Measurements from ENCODE around the gene PDE4D. TPM values are rescaled to one million over a fixed set of nuclear protein-coding genes. Genes with fewer than 3 reads are reported as not detected.

Gene PDE4D
- total and polyA plus RNA-seq, 12 donors: 1.2 to 18.9 (median 2.1) TPM

DNA sequence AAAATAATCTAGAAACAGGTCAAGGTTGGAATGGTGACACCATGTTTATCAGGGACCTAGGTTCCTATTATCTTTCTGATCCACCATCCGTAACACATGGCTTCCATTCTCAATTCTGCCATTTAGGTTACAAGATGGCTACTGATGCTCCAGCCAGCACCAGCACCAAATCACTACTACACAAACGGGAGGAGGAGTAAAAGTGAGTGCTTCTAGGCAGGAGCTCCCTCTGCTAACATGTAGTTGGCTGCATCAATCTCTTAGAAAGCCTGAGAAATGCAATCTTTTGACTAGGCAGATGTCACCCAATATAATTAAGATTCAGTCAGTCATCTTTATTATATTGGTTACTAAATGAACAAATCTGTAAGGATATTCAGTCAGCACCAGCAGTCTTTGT, 794.8 kb downstream of the PDE4D start:
- WGBS, 4 donors: 61 to 83% (median 80%) methylated on average over 2 of the region's 2 CpGs
- H3K36me3 ChIP-seq (replicated peaks in 1 of 2): no peaks in the 10 kb centered on the region
- no peaks in the 10 kb centered on the region for H3K4me1 ChIP-seq (replicated peaks in 1 of 2)
- intact Hi-C loops (cut with DNase I): no loop called here
- H3K27ac ChIP-seq: no peak overlapping the region
- H3K27me3 ChIP-seq: no peaks in the 10 kb centered on the region
- no peak overlapping the region for H3K4me3 ChIP-seq
- no peaks in the 10 kb centered on the region for H3K9me3 ChIP-seq (replicated peaks in 1 of 3)
- no peak for TF ChIP-seq POLR2A (IDR thresholded peaks at IDR 0.05)
- TF ChIP-seq, protein P1, sequence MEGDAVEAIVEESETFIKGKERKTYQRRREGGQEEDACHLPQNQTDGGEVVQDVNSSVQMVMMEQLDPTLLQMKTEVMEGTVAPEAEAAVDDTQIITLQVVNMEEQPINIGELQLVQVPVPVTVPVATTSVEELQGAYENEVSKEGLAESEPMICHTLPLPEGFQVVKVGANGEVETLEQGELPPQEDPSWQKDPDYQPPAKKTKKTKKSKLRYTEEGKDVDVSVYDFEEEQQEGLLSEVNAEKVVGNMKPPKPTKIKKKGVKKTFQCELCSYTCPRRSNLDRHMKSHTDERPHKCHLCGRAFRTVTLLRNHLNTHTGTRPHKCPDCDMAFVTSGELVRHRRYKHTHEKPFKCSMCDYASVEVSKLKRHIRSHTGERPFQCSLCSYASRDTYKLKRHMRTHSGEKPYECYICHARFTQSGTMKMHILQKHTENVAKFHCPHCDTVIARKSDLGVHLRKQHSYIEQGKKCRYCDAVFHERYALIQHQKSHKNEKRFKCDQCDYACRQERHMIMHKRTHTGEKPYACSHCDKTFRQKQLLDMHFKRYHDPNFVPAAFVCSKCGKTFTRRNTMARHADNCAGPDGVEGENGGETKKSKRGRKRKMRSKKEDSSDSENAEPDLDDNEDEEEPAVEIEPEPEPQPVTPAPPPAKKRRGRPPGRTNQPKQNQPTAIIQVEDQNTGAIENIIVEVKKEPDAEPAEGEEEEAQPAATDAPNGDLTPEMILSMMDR (IDR thresholded peaks at IDR 0.05): no peak
- DNase-seq: no peak

DNA sequence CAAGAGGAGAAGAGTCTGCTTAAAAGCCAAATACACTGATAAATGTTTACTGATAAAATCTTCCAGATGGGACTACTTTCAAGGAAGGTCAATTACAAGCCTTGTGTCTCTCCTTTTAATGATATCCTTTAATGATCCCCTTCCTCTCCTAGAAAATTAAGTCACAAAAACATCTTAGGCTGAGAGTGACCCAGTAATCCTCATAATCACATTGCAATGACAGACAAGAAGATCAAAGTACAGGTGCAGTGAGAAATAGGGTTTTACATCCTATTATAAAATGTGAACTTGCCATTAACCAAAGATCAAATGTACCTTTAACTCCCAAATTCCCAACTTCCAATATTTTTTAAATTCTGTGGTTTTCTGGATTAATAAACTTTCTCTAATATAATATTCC, 795.8 kb downstream of the PDE4D start:
- intact Hi-C loops (cut with DNase I): no loop called here
- no peak overlapping the region for H3K4me3 ChIP-seq
- TF ChIP-seq, protein P1 (IDR thresholded peaks at IDR 0.05): no peak
- no peak for TF ChIP-seq POLR2A (IDR thresholded peaks at IDR 0.05)
- no peaks in the 10 kb centered on the region for H3K27me3 ChIP-seq
- no peaks in the 10 kb centered on the region for H3K9me3 ChIP-seq (replicated peaks in 1 of 3)
- no peak overlapping the region for H3K27ac ChIP-seq
- H3K36me3 ChIP-seq (replicated peaks in 1 of 2): no peaks in the 10 kb centered on the region
- DNase-seq: no peak
- H3K4me1 ChIP-seq (replicated peaks in 1 of 2): no peaks in the 10 kb centered on the region

DNA sequence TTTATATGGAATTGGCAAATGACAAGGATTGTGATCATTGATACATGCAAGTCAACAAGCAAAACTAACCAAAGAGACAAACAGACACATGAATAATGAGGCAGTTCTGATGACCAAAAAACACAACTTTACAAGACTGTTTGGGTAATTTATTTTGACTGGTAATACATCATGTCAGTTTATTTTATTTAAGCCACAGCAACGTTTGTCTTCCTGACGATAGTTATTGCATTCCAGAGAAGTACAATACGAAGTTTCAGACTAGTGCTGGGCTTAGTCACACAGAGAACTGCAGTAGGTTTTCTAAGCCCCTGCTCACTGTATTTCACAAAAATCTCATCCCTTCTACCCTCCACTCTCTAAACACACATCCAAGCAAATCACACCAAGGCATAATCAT, 796.4 kb downstream of the PDE4D start:
- H3K4me1 ChIP-seq (replicated peaks in 1 of 2): no peaks in the 10 kb centered on the region
- no peak for DNase-seq
- no peak overlapping the region for H3K27ac ChIP-seq
- intact Hi-C loops (cut with DNase I): no loop called here
- WGBS, 4 donors: 31 to 64% (median 54%) methylated on average over 3 of the region's 3 CpGs
- no peak overlapping the region for H3K4me3 ChIP-seq
- H3K36me3 ChIP-seq (replicated peaks in 1 of 2): no peaks in the 10 kb centered on the region
- H3K9me3 ChIP-seq (replicated peaks in 1 of 3): no peaks in the 10 kb centered on the region
- TF ChIP-seq, protein P1 (IDR thresholded peaks at IDR 0.05): no peak
- TF ChIP-seq POLR2A (IDR thresholded peaks at IDR 0.05): no peak
- no peaks in the 10 kb centered on the region for H3K27me3 ChIP-seq

DNA sequence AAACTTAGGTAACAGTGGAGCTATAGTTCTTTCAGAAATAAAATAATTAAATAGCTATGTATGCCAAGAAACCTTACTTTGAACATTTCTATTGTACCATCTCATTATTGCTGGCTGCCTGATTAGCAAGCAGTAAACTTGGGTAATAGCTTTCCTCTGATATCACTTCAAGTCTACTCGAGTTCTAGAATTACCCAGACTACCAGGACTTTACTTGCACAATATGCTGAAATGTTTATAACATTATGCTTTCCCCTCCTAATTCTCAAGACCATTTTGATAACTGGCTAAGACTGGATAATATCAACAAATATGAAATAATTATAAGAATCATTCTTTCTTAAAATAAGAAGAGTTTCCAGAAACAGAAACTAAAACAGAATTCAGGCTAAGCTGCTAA, 798.0 kb downstream of the PDE4D start:
- intact Hi-C loops (cut with DNase I): no loop called here
- TF ChIP-seq, protein P1 (IDR thresholded peaks at IDR 0.05): no peak
- WGBS, 4 donors: 46 to 72% (median 61%) methylated on average over 1 of the region's 1 CpG
- no peaks in the 10 kb centered on the region for H3K27me3 ChIP-seq
- H3K27ac ChIP-seq: no peak overlapping the region
- DNase-seq: no peak
- no peak overlapping the region for H3K4me3 ChIP-seq
- no peaks in the 10 kb centered on the region for H3K36me3 ChIP-seq (replicated peaks in 1 of 2)
- H3K4me1 ChIP-seq (replicated peaks in 1 of 2): no peaks in the 10 kb centered on the region
- H3K9me3 ChIP-seq (replicated peaks in 1 of 3): no peaks in the 10 kb centered on the region
